NCI-H748 (cell line): ENCODE data around the gene ABCG1.
A peak's percentile ranks its signal among the peaks of the same experiment; 100 is the strongest.

ENCODE experiments used
- DNase-seq: peaks from one replicate; lab custom pipeline; 2025; ENCODE audit not compliant: unreplicated experiment; lab: John Stamatoyannopoulos, UW

Gene ABCG1

GRCh38 chr21:42191696-42192595, 27.0 kb upstream of the ABCG1 start:
- DNase-seq: peak; percentile 37

GRCh38 chr21:42193131-42193671, 25.7 kb upstream of the ABCG1 start:
- no peak for DNase-seq

GRCh38 chr21:42193721-42194120, 25.2 kb upstream of the ABCG1 start:
- DNase-seq: no peak

GRCh38 chr21:42194863-42195262, 24.1 kb upstream of the ABCG1 start:
- DNase-seq: no peak

- no peak for DNase-seq
Observed at GRCh38 chr21:42195378-42196031, 23.4 kb upstream of the ABCG1 start.

GRCh38 chr21:42198929-42199867, 19.7 kb upstream of the ABCG1 start:
- DNase-seq: peak; percentile 18

GRCh38 chr21:42199868-42200463, 19.0 kb upstream of the ABCG1 start:
- DNase-seq: no peak

- no peak for DNase-seq
Observed at GRCh38 chr21:42200906-42201614, 17.9 kb upstream of the ABCG1 start.

- DNase-seq: no peak
Observed at GRCh38 chr21:42201615-42202161, 17.3 kb upstream of the ABCG1 start.

- DNase-seq: no peak
Observed at GRCh38 chr21:42202321-42202720, 16.6 kb upstream of the ABCG1 start.

- DNase-seq: no peak
Observed at GRCh38 chr21:42203321-42203720, 15.6 kb upstream of the ABCG1 start.

- DNase-seq: no peak
Observed at GRCh38 chr21:42203936-42204335, 15.0 kb upstream of the ABCG1 start.

GRCh38 chr21:42207426-42207825, 11.5 kb upstream of the ABCG1 start:
- DNase-seq: no peak

- no peak for DNase-seq
Observed at GRCh38 chr21:42208036-42208435, 10.9 kb upstream of the ABCG1 start.

GRCh38 chr21:42208801-42209490, 10.0 kb upstream of the ABCG1 start:
- no peak for DNase-seq

GRCh38 chr21:42209801-42210479, 9.0 kb upstream of the ABCG1 start:
- DNase-seq: peak; percentile 49

- DNase-seq: no peak
Observed at GRCh38 chr21:42212266-42212665, 6.7 kb upstream of the ABCG1 start.

GRCh38 chr21:42213082-42213774, 5.7 kb upstream of the ABCG1 start:
- no peak for DNase-seq
